Endothelial cell of umbilical vein (primary cell): Measurements from ENCODE around the gene C17orf100.

Experiments used
- EZH2 ChIP-seq: IDR thresholded peaks from 2 replicates; pipeline ENCODE4 v1.6.1; 2012; ENCODE audit warnings: borderline replicate concordance, low read depth, mild to moderate bottlenecking, moderate library complexity, low read length, inconsistent platforms; ENCODE audit not compliant: severe bottlenecking
- FOS ChIP-seq: IDR thresholded peaks from 2 replicates; pipeline ENCODE4 v1.6.1; 2011; ENCODE audit warnings: mild to moderate bottlenecking, low read length, moderate library complexity, borderline replicate concordance; ENCODE audit not compliant: insufficient read depth
- POLR2A ChIP-seq: IDR thresholded peaks from 2 replicates; pipeline ENCODE4 v1.6.1; 2012; ENCODE audit warnings: low read depth, mild to moderate bottlenecking, control low read depth, low read length
- TF ChIP-seq, protein P1 (sequence below), 2 donors: IDR thresholded peaks; 1 replicate in 1 of 2; 2 replicates in 1 of 2; pipeline ENCODE4 v1.5.1; 2011; ENCODE audit warnings: low read length in 2 of 2, mild to moderate bottlenecking in 2 of 2, moderate library complexity in 2 of 2, control low read depth in 1 of 2, inconsistent platforms in 1 of 2, low read depth in 1 of 2; ENCODE audit not compliant: insufficient read depth in 1 of 2; ENCODE audit errors: extremely low read depth in 1 of 2

DNA sequence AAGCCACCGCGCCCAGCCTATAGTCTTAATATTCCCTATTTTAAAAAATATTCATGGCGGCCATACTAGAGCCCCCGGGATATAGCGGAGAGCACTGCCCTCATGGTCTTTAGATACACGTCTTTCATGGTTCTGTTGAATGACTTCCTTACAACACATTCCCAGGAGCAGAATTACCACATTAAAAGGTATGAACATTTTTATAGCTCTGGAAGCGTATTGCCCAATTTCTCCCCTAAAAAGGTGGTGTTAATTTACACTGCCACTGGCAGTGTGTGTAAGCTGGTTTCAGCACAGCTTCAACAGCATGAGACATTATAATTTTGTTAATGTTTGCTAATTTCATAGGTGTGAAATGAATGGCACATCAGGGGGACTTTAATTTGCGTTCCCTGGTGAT, 19.0 kb downstream of the C17orf100 start:
- TF ChIP-seq, protein P1, sequence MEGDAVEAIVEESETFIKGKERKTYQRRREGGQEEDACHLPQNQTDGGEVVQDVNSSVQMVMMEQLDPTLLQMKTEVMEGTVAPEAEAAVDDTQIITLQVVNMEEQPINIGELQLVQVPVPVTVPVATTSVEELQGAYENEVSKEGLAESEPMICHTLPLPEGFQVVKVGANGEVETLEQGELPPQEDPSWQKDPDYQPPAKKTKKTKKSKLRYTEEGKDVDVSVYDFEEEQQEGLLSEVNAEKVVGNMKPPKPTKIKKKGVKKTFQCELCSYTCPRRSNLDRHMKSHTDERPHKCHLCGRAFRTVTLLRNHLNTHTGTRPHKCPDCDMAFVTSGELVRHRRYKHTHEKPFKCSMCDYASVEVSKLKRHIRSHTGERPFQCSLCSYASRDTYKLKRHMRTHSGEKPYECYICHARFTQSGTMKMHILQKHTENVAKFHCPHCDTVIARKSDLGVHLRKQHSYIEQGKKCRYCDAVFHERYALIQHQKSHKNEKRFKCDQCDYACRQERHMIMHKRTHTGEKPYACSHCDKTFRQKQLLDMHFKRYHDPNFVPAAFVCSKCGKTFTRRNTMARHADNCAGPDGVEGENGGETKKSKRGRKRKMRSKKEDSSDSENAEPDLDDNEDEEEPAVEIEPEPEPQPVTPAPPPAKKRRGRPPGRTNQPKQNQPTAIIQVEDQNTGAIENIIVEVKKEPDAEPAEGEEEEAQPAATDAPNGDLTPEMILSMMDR (IDR thresholded peaks at IDR 0.05; ENCODE audit: extremely low read depth in 1 of 2, insufficient read depth in 1 of 2, low read depth in 1 of 2, low read length in 2 of 2): no peak
- TF ChIP-seq FOS (no peak), EZH2 (no peak), POLR2A (no peak)
